Measurements from ENCODE around the gene CLEC2B. TPM values are rescaled to one million over a fixed set of nuclear protein-coding genes. Genes with fewer than 3 reads are reported as not detected.

CLEC2B gene
- polyA plus RNA-seq, 1 of the 3 experiments (the other 2 are of a cell fraction) = not detected

DNA sequence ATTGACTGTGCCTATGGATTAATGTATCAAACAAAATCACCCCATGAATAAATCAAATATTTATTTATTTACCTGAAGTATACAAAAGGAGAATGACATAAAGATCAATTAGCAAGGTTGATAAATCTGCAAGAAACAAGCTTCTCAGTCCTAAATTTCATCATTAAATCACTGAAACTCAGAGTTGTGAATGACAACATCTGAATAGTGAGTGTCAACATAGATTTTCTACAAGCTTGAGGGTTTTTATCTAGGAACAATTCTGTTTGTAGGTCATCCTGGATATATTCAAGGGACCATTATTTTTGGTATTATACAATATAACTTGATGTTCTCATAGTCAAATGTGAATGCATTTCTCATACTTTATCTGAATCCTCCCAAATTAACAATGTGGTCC lies 59.3 kb downstream of the CLEC2B start (continued):
- TF ChIP-seq JUND (IDR thresholded peaks at IDR 0.05) (no peak), EZH2phosphoT487 (IDR thresholded peaks at IDR 0.05; ENCODE audit: borderline replicate concordance, low read depth) (no peak), RCOR1 (IDR thresholded peaks at IDR 0.05; ENCODE audit: low read length) (no peak), GABPA (IDR thresholded peaks at IDR 0.05; ENCODE audit: low read depth) (no peak)

DNA sequence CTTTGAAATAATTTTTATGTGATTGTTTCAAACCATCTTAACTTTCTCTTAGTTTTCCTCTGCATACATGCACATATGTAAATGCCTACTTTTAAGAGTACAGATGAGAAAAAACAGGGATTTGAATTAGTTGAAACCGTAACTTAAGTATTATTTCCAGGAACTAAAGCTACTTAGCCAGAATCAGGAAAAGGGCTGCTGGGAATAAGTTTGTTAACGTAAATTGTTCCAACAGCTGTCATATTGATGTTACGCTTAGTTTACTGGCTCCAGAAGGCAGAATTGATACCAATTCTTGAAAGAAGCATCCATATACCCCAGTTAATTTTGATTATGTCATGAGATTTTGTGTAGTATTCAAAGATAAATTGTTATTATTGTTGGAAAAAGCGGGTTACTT lies 59.8 kb downstream of the CLEC2B start:
- 10% methylated on average over 4 of the region's 4 CpGs for WGBS (ENCODE audit: low lambda C conversion rate)
- CTCF ChIA-PET = no interaction called here
- no peaks in the 10 kb centered on the region for H3F3A ChIP-seq (replicated peaks; ENCODE audit: insufficient read depth)

More for the DNA sequence above, 59.8 kb downstream of the CLEC2B start:
- DNase-seq = no peak
- POLR2A ChIA-PET = no interaction called here
- H4K20me1 ChIP-seq (ENCODE audit: insufficient read depth) = no peaks in the 10 kb centered on the region
- no peak for TF ChIP-seq EZH2phosphoT487 (IDR thresholded peaks at IDR 0.05; ENCODE audit: borderline replicate concordance, low read depth)
- no peak for TF ChIP-seq RAD21 (IDR thresholded peaks at IDR 0.05; ENCODE audit: low read length)
- TF ChIP-seq ZBTB33 (IDR thresholded peaks at IDR 0.05; ENCODE audit: borderline replicate concordance, low read depth) = no peak
- no peak for TF ChIP-seq TCF12 (IDR thresholded peaks at IDR 0.05)
- TF ChIP-seq RCOR1 (IDR thresholded peaks at IDR 0.05; ENCODE audit: low read length) = no peak
- TF ChIP-seq GATA2 (CRISPR knock-in tag; IDR thresholded peaks at IDR 0.05) = no peak
- no peak for TF ChIP-seq CHD2 (IDR thresholded peaks at IDR 0.05; ENCODE audit: low read length, partially characterized antibody)
- TF ChIP-seq FOXJ3 (CRISPR knock-in tag; IDR thresholded peaks at IDR 0.05) = no peak
- no peak for TF ChIP-seq SIN3A (IDR thresholded peaks at IDR 0.05; ENCODE audit: borderline replicate concordance, low read depth, low read length)
- TF ChIP-seq PBX3 (IDR thresholded peaks at IDR 0.05) = no peak
- no peak for TF ChIP-seq EP300 (IDR thresholded peaks at IDR 0.05; ENCODE audit: borderline replicate concordance in 1 of 2, low read depth in 1 of 2, low read length in 1 of 2)
- no peak for TF ChIP-seq RXRA (IDR thresholded peaks at IDR 0.05; ENCODE audit: borderline replicate concordance, low read depth)
- no peak for TF ChIP-seq GABPA (IDR thresholded peaks at IDR 0.05; ENCODE audit: low read depth)
- TF ChIP-seq CTCF (IDR thresholded peaks at IDR 0.05) = no peak
- no peak for TF ChIP-seq SMC3 (IDR thresholded peaks at IDR 0.05; ENCODE audit: low read depth, low read length)
- TF ChIP-seq POLR2AphosphoS5 (IDR thresholded peaks at IDR 0.05; ENCODE audit: low read depth, low read length) = no peak
- TF ChIP-seq, protein P1, sequence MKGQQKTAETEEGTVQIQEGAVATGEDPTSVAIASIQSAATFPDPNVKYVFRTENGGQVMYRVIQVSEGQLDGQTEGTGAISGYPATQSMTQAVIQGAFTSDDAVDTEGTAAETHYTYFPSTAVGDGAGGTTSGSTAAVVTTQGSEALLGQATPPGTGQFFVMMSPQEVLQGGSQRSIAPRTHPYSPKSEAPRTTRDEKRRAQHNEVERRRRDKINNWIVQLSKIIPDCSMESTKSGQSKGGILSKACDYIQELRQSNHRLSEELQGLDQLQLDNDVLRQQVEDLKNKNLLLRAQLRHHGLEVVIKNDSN (IDR thresholded peaks at IDR 0.05; ENCODE audit: borderline replicate concordance, low read depth) = no peak
- TF ChIP-seq ELF1 (IDR thresholded peaks at IDR 0.05) = no peak
- TF ChIP-seq IRF3 (IDR thresholded peaks at IDR 0.05; ENCODE audit: low read depth, low read length) = no peak
- no peak for TF ChIP-seq USF2 (IDR thresholded peaks at IDR 0.05; ENCODE audit: borderline replicate concordance, low read depth, low read length)
- no peak overlapping the region for H3K4me2 ChIP-seq
- no peaks in the 10 kb centered on the region for H3K9me2 ChIP-seq
- no peak overlapping the region for H2AFZ ChIP-seq (ENCODE audit: low read depth)
- H3K9ac ChIP-seq = no peak overlapping the region
- no peaks in the 10 kb centered on the region for H3K9me3 ChIP-seq
- H3K4me1 ChIP-seq (ENCODE audit: control insufficient read depth in 1 of 2, insufficient read depth in 2 of 2, low read depth in 1 of 2, low read length in 1 of 2) = no peaks in the 10 kb centered on the region
- no peak overlapping the region for H3K4me3 ChIP-seq (ENCODE audit: low read depth in 2 of 2, low read length in 1 of 2)
- no peaks in the 10 kb centered on the region for H3K36me3 ChIP-seq (replicated peaks in 1 of 2; ENCODE audit: control insufficient read depth in 1 of 2, insufficient read depth in 2 of 2, low read length in 1 of 2)
- no peak overlapping the region for H3K27ac ChIP-seq (ENCODE audit: low read depth in 2 of 2, low read length in 1 of 2)
- peaks cover 18% of the 10 kb centered on the region; the same call in 1 of the 2 replicates for H3K27me3 ChIP-seq (ENCODE audit: insufficient read depth)
- H3K79me2 ChIP-seq (ENCODE audit: insufficient read depth) = no peaks in the 10 kb centered on the region

All from SK-N-SH (cell line).